ENCODE measurements around the gene VPS37D. TPM values are rescaled to one million over a fixed set of nuclear protein-coding genes. Genes with fewer than 3 reads are reported as not detected.
"Not testable (repeated sequence)": the region's sequence is repeated elsewhere in the genome, so short reads cannot be mapped to it uniquely, and the experiment has no call there.

The VPS37D gene
- total and polyA plus RNA-seq, 4 donors, result 0.88 to 2.3 (median 1.7) TPM

DNA sequence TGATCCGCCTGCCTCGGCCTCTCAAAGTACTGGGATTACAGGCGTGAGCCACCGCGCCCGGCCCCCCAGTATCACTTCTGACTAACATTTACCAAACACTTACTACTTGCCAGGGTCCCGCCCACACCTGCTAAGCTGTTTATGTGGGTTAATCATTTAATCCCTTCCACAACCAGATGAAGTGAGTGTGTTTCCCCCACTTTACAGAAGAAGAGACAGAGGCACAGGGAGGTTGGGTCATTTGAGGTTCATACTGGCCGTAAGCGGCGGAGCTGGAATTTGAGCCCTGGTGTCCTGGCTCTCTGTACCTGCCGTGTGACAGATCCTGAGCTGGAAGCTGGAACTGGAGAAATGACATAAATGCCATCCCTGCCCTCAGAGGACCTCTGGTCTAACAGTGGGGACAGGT is 15.1 kb upstream of the VPS37D start:
- 73 to 81% methylated on average over 9 to 11 of the region's 11 CpGs for WGBS, 2 donors
- intact Hi-C loops (cut with DNase I), result no loop called here
- H3K4me3 ChIP-seq (ENCODE audit: low read length in 2 of 2), result no peak overlapping the region
- no peaks in the 10 kb centered on the region for H3K9me3 ChIP-seq (ENCODE audit: control insufficient read depth, low read length)
- DNase-seq (peak in 1 of 2 donors; percentile 13), ATAC-seq (ENCODE audit: low FRiP score) (no peak)
- H3K4me1 ChIP-seq (ENCODE audit: control insufficient read depth in 1 of 2, insufficient read depth in 2 of 2, low read length in 2 of 2), result no peaks in the 10 kb centered on the region
- no peaks in the 10 kb centered on the region for H3K36me3 ChIP-seq (ENCODE audit: control insufficient read depth in 1 of 2, insufficient read depth in 2 of 2, low read length in 1 of 2)
- peaks cover 0 to 2% of the 10 kb centered on the region in 2 donors for H3K27me3 ChIP-seq (ENCODE audit: control insufficient read depth in 1 of 2, insufficient read depth in 2 of 2, low read length in 1 of 2)
- no peak overlapping the region for H3K27ac ChIP-seq (ENCODE audit: low read depth in 1 of 2, low read length in 2 of 2)

- DNase-seq, result not testable (repeated sequence)
- WGBS, 2 donors, result 72 to 77% methylated on average over 4 of the region's 4 CpGs
Measured at GRCh38 chr7:73655309-73655708, 12.3 kb upstream of the VPS37D start.

GRCh38 chr7:73659983-73660382 is 7.6 kb upstream of the VPS37D start:
- Histone ChIP-seq H3K4me1 (ENCODE audit: control insufficient read depth in 1 of 2, insufficient read depth in 2 of 2, low read length in 2 of 2) (no peaks in the 10 kb centered on the region), H3K27me3 (ENCODE audit: control insufficient read depth in 1 of 2, insufficient read depth in 2 of 2, low read length in 1 of 2) (no peaks in the 10 kb centered on the region), H3K27ac (ENCODE audit: low read depth in 1 of 2, low read length in 2 of 2) (no peak overlapping the region), H3K36me3 (ENCODE audit: control insufficient read depth in 1 of 2, insufficient read depth in 2 of 2, low read length in 1 of 2) (no peaks in the 10 kb centered on the region), H3K4me3 (ENCODE audit: low read length in 2 of 2) (no peak overlapping the region), H3K9me3 (ENCODE audit: control insufficient read depth, low read length) (peaks cover 3% of the 10 kb centered on the region)
- no peak for ATAC-seq (ENCODE audit: low FRiP score)
- intact Hi-C loops (cut with DNase I), result no loop called here
- WGBS, 2 donors, result 62 to 66% methylated on average over 8 of the region's 8 CpGs
- DNase-seq, result no peak

More at GRCh38 chr7:73655309-73655708, 12.3 kb upstream of the VPS37D start:
- H3K27ac ChIP-seq (ENCODE audit: low read depth in 1 of 2, low read length in 2 of 2); H3K36me3 ChIP-seq (ENCODE audit: control insufficient read depth in 1 of 2, insufficient read depth in 2 of 2, low read length in 1 of 2); H3K27me3 ChIP-seq (ENCODE audit: control insufficient read depth in 1 of 2, insufficient read depth in 2 of 2, low read length in 1 of 2); H3K4me3 ChIP-seq (ENCODE audit: low read length in 2 of 2); H3K4me1 ChIP-seq (ENCODE audit: control insufficient read depth in 1 of 2, insufficient read depth in 2 of 2, low read length in 2 of 2); ATAC-seq (ENCODE audit: low FRiP score); intact Hi-C loops (cut with DNase I); H3K9me3 ChIP-seq (ENCODE audit: control insufficient read depth, low read length): not testable (repeated sequence)

DNA sequence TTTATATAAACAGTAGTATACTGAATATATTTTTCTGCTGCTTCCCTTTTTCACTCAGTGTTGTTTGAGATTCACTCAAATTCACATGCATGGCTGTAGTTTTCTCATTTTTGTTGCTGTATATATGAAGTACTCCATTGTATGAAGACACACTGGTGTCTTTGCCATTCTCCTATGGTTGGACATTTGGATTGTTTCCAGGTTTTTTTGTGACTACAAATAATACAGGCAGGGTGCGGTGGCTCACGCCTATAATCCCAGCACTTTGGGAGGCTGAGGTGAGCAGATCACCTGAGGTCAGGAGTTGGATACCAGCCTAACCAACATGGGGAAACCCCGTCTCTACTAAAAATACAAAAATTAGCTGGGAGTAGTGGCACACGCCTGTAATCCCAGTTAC is 7.0 kb upstream of the VPS37D start:
- H3K4me1 ChIP-seq (ENCODE audit: control insufficient read depth in 1 of 2, insufficient read depth in 2 of 2, low read length in 2 of 2); H3K36me3 ChIP-seq (ENCODE audit: control insufficient read depth in 1 of 2, insufficient read depth in 2 of 2, low read length in 1 of 2); DNase-seq; H3K4me3 ChIP-seq (ENCODE audit: low read length in 2 of 2); H3K27me3 ChIP-seq (ENCODE audit: control insufficient read depth in 1 of 2, insufficient read depth in 2 of 2, low read length in 1 of 2); H3K27ac ChIP-seq (ENCODE audit: low read depth in 1 of 2, low read length in 2 of 2); H3K9me3 ChIP-seq (ENCODE audit: control insufficient read depth, low read length); intact Hi-C loops (cut with DNase I); ATAC-seq (ENCODE audit: low FRiP score): not testable (repeated sequence)
- WGBS, 2 donors, result 58 to 61% methylated on average over 4 of the region's 4 CpGs

DNA sequence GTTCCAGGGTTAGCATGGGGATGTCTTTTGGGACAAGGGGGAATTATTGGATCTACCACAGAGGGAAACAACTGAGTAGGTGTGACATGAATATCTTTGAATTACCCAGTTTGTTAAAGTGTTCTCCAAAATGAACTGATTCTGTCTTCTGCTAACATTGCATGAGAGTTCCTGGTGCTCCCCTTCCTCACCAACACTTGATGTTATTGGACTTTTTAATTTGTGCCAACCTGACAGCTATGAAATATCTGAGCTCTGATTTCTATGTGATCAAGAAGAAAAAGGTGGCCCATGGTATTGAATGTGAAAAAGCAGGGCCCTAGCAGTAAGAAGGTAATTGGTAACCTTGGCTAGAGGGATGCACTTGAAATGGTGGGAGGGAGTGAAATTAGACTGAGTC is 4.6 kb upstream of the VPS37D start:
- intact Hi-C loops (cut with DNase I), result no loop called here

DNA sequence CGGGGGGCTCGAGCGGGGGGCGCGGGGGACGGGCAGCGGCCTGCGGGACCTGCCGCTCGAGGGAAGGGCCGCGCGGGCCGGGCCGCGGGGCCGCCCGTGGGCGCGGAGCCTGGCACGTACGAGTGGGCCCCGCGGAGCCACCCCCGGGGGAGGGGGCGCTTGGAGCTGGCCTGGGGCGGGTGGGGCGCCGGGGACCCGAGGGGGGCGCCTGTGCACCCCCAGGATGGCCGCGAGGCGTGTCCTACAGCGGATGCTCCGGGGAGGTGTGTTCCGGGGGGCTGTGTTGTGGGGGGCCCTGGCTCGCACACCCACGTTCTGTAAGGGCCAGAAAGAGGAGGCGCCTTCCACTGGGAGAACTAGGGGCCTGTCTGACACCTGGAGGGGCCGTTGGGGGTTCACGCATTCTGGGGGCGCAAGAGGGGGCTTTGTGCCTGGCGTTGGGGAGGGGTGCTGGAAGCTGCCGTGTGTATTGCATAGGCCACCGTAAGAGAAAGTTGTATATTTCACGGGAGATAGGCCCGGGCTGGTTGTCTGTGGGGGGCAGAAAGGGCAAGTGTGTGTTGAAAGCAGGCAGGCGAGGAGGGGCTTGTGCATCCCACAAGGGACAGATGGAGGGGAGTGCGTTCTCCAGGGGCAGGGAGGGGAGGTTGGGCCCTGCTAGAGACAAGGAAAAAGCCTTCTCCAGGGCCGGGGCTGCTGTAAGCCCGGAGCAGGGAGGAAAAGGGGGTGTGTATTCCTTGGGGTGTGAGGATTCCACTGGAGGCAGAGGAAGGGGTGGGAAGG is 663 bp downstream of the VPS37D start:
- Histone ChIP-seq H3K9me3 (ENCODE audit: control insufficient read depth, low read length) (peaks cover under 1% of the 10 kb centered on the region), H3K27ac (ENCODE audit: low read depth in 1 of 2, low read length in 2 of 2) (no peak overlapping the region), H3K27me3 (ENCODE audit: control insufficient read depth in 1 of 2, insufficient read depth in 2 of 2, low read length in 1 of 2) (no peaks in the 10 kb centered on the region), H3K4me3 (ENCODE audit: low read length in 2 of 2) (peak overlapping the region; percentile 53 to 73), H3K36me3 (ENCODE audit: control insufficient read depth in 1 of 2, insufficient read depth in 2 of 2, low read length in 1 of 2) (no peaks in the 10 kb centered on the region), H3K4me1 (ENCODE audit: control insufficient read depth in 1 of 2, insufficient read depth in 2 of 2, low read length in 2 of 2) (no peaks in the 10 kb centered on the region)
- no peak for DNase-seq
- intact Hi-C loops (cut with DNase I), result loop anchor here in 1 of 2 donors (5.0 kb wide), 1 partner anchor 61 kb away; no protein-coding TSS in a partner anchor
- ATAC-seq (ENCODE audit: low FRiP score), result no peak
- WGBS, 2 donors, result 1 to 2% methylated on average over 21 to 52 of the region's 52 CpGs

More for the DNA sequence above, 4.6 kb upstream of the VPS37D start:
- no peaks in the 10 kb centered on the region for H3K27me3 ChIP-seq (ENCODE audit: control insufficient read depth in 1 of 2, insufficient read depth in 2 of 2, low read length in 1 of 2)
- H3K9me3 ChIP-seq (ENCODE audit: control insufficient read depth, low read length), result peaks cover 3% of the 10 kb centered on the region
- H3K27ac ChIP-seq (ENCODE audit: low read depth in 1 of 2, low read length in 2 of 2), result no peak overlapping the region
- H3K4me3 ChIP-seq (ENCODE audit: low read length in 2 of 2), result no peak overlapping the region
- no peaks in the 10 kb centered on the region for H3K36me3 ChIP-seq (ENCODE audit: control insufficient read depth in 1 of 2, insufficient read depth in 2 of 2, low read length in 1 of 2)
- ATAC-seq (ENCODE audit: low FRiP score), result no peak
- no peak for DNase-seq
- H3K4me1 ChIP-seq (ENCODE audit: control insufficient read depth in 1 of 2, insufficient read depth in 2 of 2, low read length in 2 of 2), result no peaks in the 10 kb centered on the region

DNA sequence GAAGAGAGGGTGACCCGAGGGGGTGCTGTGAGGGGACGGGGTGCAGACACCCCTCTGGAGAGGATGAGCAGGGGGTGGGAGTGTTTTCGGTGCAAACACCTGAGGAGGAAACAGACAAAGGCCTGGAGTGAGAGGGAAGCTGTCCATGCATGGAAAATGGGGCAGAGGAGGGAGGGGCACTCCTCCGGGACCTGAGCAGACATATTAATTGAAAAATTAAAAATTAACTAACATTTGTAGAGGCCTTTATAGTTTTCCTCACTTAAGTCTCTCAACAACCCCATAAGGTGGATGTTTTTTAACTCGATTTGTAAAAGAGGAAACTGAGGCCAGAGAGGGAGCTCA is 1.2 kb downstream of the VPS37D start:
- intact Hi-C loops (cut with DNase I), result loop anchor here in 1 of 2 donors (5.0 kb wide), 1 partner anchor 62 kb away; no protein-coding TSS in a partner anchor
- DNase-seq (no peak), ATAC-seq (ENCODE audit: low FRiP score) (no peak)
- Histone ChIP-seq H3K9me3 (ENCODE audit: control insufficient read depth, low read length) (no peaks in the 10 kb centered on the region), H3K27me3 (ENCODE audit: control insufficient read depth in 1 of 2, insufficient read depth in 2 of 2, low read length in 1 of 2) (no peaks in the 10 kb centered on the region), H3K4me3 (ENCODE audit: low read length in 2 of 2) (no peak overlapping the region), H3K27ac (ENCODE audit: low read depth in 1 of 2, low read length in 2 of 2) (no peak overlapping the region), H3K4me1 (ENCODE audit: control insufficient read depth in 1 of 2, insufficient read depth in 2 of 2, low read length in 2 of 2) (no peaks in the 10 kb centered on the region), H3K36me3 (ENCODE audit: control insufficient read depth in 1 of 2, insufficient read depth in 2 of 2, low read length in 1 of 2) (no peaks in the 10 kb centered on the region)
- WGBS, 2 donors, result 36 to 43% methylated on average over 5 of the region's 5 CpGs

DNA sequence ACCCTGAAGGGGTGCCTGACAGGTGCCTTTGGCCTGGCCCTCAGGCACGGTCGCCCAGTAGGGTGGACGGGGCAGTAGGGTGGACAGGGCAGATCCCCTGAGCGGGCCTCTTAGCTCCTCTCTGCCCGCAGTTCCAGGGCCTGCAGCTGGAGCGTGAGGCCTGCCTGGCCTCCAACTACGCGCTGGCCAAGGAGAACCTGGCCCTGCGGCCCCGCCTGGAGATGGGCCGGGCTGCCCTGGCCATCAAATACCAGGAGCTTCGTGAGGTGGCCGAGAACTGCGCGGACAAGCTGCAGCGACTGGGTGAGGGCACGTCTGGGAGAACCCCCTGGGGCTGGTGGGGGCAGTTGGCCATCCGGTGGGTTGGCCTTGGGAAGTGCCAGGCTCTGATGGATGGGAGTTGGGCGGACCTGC is 1.7 kb downstream of the VPS37D start:
- no peak overlapping the region for H3K4me3 ChIP-seq (ENCODE audit: low read length in 2 of 2)
- 76 to 84% methylated on average over 19 of the region's 19 CpGs for WGBS, 2 donors
- DNase-seq (no peak), ATAC-seq (ENCODE audit: low FRiP score) (no peak)
- no peaks in the 10 kb centered on the region for H3K9me3 ChIP-seq (ENCODE audit: control insufficient read depth, low read length)
- H3K4me1 ChIP-seq (ENCODE audit: control insufficient read depth in 1 of 2, insufficient read depth in 2 of 2, low read length in 2 of 2), result no peaks in the 10 kb centered on the region
- H3K27me3 ChIP-seq (ENCODE audit: control insufficient read depth in 1 of 2, insufficient read depth in 2 of 2, low read length in 1 of 2), result no peaks in the 10 kb centered on the region
- H3K27ac ChIP-seq (ENCODE audit: low read depth in 1 of 2, low read length in 2 of 2), result no peak overlapping the region
- intact Hi-C loops (cut with DNase I), result loop anchor here in 1 of 2 donors (5.0 kb wide), 1 partner anchor 62 kb away; no protein-coding TSS in a partner anchor
- H3K36me3 ChIP-seq (ENCODE audit: control insufficient read depth in 1 of 2, insufficient read depth in 2 of 2, low read length in 1 of 2), result no peaks in the 10 kb centered on the region

- no peak for ATAC-seq (ENCODE audit: low FRiP score)
- no peak for DNase-seq
- Histone ChIP-seq H3K4me3 (ENCODE audit: low read length in 2 of 2) (no peak overlapping the region), H3K27me3 (ENCODE audit: control insufficient read depth in 1 of 2, insufficient read depth in 2 of 2, low read length in 1 of 2) (no peaks in the 10 kb centered on the region), H3K27ac (ENCODE audit: low read depth in 1 of 2, low read length in 2 of 2) (no peak overlapping the region), H3K4me1 (ENCODE audit: control insufficient read depth in 1 of 2, insufficient read depth in 2 of 2, low read length in 2 of 2) (no peaks in the 10 kb centered on the region), H3K9me3 (ENCODE audit: control insufficient read depth, low read length) (no peaks in the 10 kb centered on the region), H3K36me3 (ENCODE audit: control insufficient read depth in 1 of 2, insufficient read depth in 2 of 2, low read length in 1 of 2) (no peaks in the 10 kb centered on the region)
- intact Hi-C loops (cut with DNase I), result loop anchor here (5.0 kb wide), 1 partner anchor 63 kb away; no protein-coding TSS in a partner anchor
- 88 to 91% methylated on average over 12 of the region's 12 CpGs for WGBS, 2 donors
Measured at GRCh38 chr7:73669858-73670385, 2.3 kb downstream of the VPS37D start.

Data from aorta (tissue), 5 donors.